Measurements from ENCODE around the gene CHST11.

The CHST11 gene

DNA sequence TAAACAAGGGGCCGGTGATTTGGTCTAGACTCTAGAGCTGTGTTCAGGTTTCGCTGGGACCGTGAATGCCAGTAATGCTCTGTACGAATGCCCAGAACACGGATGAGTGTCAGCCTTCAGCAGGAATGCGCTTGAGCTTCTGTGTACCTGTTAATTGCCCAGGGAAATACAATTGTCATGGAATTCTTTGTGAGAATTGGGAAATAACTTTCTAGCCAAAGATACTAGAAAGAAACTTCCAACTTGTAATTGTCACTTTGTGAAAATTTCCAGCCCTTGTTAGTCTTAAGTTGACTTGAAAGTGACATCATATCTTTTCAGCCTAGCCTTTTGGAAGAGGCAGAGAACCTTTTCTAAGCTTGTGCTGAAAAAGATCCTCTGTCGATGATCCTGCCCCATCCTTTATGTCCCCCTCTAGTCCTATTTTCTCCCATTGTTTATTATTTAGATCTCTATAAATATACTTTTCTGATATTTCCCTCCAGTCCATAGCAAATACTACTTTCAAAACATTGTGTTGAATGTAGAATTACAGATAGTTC lies 2.7 kb downstream of the CHST11 start:
- CTCF ChIA-PET, result interaction anchor here (0.6 to 3.5 kb wide), 9 partner anchors 14 to 220 kb away, joined by 3 to 15 read pairs (median 4); no protein-coding TSS in a partner anchor
- no peak for DNase-seq
- H3K27me3 Mint-ChIP-seq, result peaks cover 18% of the 10 kb centered on the region
- H3K9me3 Mint-ChIP-seq, result no peaks in the 10 kb centered on the region
- peaks cover 64% of the 10 kb centered on the region for H3K4me1 Mint-ChIP-seq
- peaks cover 29% of the 10 kb centered on the region for H3K36me3 Mint-ChIP-seq
- peak overlapping the region; percentile 99 for H3K4me3 Mint-ChIP-seq
- H3K27ac Mint-ChIP-seq, result peak overlapping the region; percentile 94

DNA sequence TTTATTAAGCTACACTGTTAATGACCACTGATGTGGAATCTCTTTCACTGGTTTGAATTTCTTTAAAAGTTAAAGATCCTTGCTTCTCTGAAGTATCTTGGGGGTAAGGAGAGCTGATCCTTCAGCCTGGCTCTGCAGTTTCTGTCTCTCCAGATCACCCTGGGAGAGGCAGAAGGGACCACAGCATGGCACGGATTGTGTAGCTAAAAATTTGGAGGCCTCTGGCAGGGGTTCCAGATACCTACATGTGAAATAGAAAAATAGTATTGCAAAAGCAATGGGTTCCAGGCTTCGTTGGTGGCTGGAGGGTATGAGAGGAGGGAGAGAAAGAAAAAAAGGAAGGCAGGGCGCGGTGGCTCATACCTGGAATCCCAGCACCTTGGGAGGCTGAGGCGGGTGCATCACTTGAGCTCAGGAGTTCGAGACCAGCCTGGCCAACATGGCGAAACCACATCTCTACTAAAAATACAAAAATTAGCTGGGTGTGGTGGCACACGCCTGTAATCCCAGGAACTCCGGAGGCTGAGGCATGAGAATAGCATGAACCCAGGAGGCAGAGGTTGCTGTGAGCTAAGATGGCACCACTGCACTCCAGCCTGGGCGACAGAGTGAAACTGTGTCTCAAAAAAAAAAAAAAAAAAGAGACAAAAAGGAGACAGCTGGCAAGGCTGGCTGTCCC lies 3.4 kb downstream of the CHST11 start:
- Mint-ChIP-seq H3K36me3 (peaks cover 37% of the 10 kb centered on the region), H3K27ac (peak overlapping the region; percentile 94), H3K4me3 (peak overlapping the region; percentile 99), H3K4me1 (peaks cover 70% of the 10 kb centered on the region), H3K9me3 (no peaks in the 10 kb centered on the region), H3K27me3 (peaks cover 12% of the 10 kb centered on the region)
- DNase-seq, result no peak
- CTCF ChIA-PET, result interaction anchor here (0.6 to 3.5 kb wide), 9 partner anchors 13 to 110 kb away, joined by 3 to 15 read pairs (median 4); no protein-coding TSS in a partner anchor

DNA sequence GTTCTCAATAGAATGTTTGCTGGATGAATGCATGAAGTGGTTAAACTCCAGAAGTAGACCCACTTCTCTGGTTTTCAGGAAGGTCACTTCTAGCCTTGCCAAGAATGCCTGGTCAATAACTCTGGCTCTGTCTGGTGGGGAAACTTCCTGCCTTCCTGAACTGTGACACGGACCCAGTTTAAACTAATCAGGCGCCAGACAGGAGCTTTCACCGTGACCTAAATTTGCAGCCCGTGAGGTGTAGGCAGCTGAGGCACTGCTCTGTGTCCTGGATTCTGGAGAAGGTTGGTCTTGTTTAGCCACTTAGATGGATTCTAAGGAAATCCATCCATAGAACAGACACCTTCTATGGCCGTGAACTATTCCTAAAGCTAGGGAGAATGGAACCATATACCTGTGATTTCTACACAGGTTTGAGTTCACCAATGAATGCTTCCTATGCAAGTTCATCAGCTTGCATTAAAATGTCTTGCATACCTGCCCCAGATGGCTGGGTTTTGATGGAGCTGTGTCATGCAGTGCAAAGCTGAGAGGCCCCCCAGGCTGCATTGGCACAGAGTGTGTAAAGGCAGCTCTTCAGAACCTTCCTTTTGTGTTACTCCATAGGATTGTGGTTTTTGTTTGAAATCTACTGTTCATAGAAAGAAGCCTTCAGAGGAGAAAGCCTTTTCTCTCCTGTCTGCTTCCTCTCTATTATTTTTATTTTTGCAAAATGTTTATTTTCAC lies 4.4 kb downstream of the CHST11 start:
- DNase-seq, result no peak
- Mint-ChIP-seq H3K27ac (peak overlapping the region; percentile 94), H3K4me3 (peak overlapping the region; percentile 99), H3K9me3 (no peaks in the 10 kb centered on the region), H3K4me1 (peaks cover 67% of the 10 kb centered on the region), H3K27me3 (peaks cover 6% of the 10 kb centered on the region), H3K36me3 (peaks cover 42% of the 10 kb centered on the region)
- CTCF ChIA-PET, result interaction anchor here (1.0 to 3.3 kb wide), 4 partner anchors 37 to 234 kb away, joined by 3 to 13 read pairs (median 4); no protein-coding TSS in a partner anchor

DNA sequence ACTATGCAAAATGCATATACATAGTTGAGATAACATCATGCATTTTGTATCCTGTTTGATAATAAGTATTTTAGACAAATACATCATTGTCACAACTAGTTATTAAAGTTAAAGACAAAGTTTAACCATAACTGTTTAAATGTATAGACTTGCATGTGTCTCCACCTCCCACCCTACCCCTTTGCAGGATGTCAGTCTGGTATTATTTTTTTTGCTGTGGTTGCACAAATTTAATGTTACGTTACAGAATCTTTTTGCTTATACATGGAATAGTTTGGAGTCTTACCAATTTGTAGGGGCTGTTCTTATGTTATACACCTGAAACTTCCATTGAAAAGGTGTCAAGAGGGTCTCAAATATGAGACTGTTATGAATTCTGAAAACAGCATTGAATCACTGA lies 5.6 kb downstream of the CHST11 start:
- no peak for DNase-seq
- Mint-ChIP-seq H3K27me3 (no peaks in the 10 kb centered on the region), H3K4me1 (peaks cover 75% of the 10 kb centered on the region), H3K9me3 (no peaks in the 10 kb centered on the region), H3K4me3 (peak overlapping the region; percentile 70), H3K27ac (peak overlapping the region; percentile 92), H3K36me3 (peaks cover 48% of the 10 kb centered on the region)
- CTCF ChIA-PET, result interaction anchor here (0.6 kb wide), 1 partner anchor 496 kb away, joined by 3 read pairs; no protein-coding TSS in a partner anchor

DNA sequence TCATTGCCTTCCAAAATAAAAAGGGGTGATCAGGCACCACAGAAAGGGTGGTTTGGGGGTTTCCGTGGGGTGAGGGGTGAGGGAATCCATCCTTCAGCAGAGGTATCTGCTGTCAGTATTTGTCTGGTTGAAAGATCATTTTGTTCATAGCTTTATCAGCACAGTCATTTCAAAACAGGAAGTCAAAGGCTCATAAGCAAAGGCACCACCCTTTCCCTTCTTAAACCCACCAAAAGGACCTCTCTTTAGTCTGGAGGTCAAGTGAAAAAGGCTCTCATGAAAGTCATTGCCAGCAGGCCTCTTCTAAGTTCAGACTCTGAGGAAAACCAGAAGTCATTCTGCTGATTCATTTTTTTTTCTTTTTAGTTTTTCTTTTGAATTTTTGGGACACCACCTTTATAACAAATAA lies 6.2 kb downstream of the CHST11 start:
- no peaks in the 10 kb centered on the region for H3K27me3 Mint-ChIP-seq
- DNase-seq, result peak; percentile 75
- H3K36me3 Mint-ChIP-seq, result peaks cover 52% of the 10 kb centered on the region
- CTCF ChIA-PET, result no interaction called here
- peaks cover 81% of the 10 kb centered on the region for H3K4me1 Mint-ChIP-seq
- H3K9me3 Mint-ChIP-seq, result no peaks in the 10 kb centered on the region
- H3K4me3 Mint-ChIP-seq, result peak overlapping the region; percentile 70
- H3K27ac Mint-ChIP-seq, result peak overlapping the region; percentile 92

DNA sequence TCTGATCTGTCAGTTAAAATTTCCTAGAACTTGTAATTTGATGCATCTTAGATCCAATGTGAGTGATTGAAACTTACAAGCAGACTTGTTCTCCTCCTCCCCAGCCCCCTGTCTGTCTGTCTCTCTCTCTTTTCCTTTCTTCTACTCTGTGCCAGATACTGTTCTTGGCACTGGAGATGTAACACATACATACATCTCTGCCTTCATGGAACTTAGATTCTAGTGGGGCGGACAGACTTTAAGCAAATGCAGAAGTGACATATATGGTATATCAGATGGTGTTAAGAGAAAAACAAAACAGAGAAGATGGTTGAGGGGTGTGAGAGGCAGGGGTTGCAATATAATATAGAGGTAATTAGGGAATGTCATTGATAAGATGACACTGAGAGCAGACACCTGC lies 6.6 kb downstream of the CHST11 start:
- peaks cover 86% of the 10 kb centered on the region for H3K4me1 Mint-ChIP-seq
- peaks cover 54% of the 10 kb centered on the region for H3K36me3 Mint-ChIP-seq
- CTCF ChIA-PET, result no interaction called here
- H3K27ac Mint-ChIP-seq, result peak overlapping the region; percentile 92
- DNase-seq, result no peak
- H3K9me3 Mint-ChIP-seq, result no peaks in the 10 kb centered on the region
- H3K4me3 Mint-ChIP-seq, result peak overlapping the region; percentile 50
- no peaks in the 10 kb centered on the region for H3K27me3 Mint-ChIP-seq

DNA sequence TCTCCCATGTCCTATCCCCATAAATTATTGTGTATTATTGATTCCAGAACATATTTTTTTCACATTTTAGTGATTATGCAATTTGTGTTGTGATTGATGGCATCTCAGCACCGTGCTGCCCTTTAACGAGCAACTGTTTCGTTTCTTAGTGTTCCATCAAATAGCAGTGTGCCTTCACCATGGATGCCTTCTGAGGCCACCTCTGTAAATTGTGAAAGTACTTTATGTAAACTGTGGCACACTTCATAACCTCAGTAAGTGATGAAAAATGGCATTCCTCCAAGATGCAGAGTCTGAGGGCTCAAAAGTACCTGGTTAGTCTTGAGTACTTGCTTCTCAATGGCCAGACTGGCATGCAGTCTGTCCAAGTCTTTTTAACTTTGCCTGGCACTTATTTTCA lies 8.2 kb downstream of the CHST11 start:
- no peaks in the 10 kb centered on the region for H3K9me3 Mint-ChIP-seq
- H3K27me3 Mint-ChIP-seq, result no peaks in the 10 kb centered on the region
- CTCF ChIA-PET, result no interaction called here
- H3K27ac Mint-ChIP-seq, result peak overlapping the region; percentile 86
- no peak for DNase-seq
- H3K36me3 Mint-ChIP-seq, result peaks cover 57% of the 10 kb centered on the region
- peaks cover 91% of the 10 kb centered on the region for H3K4me1 Mint-ChIP-seq
- no peak overlapping the region for H3K4me3 Mint-ChIP-seq

DNA sequence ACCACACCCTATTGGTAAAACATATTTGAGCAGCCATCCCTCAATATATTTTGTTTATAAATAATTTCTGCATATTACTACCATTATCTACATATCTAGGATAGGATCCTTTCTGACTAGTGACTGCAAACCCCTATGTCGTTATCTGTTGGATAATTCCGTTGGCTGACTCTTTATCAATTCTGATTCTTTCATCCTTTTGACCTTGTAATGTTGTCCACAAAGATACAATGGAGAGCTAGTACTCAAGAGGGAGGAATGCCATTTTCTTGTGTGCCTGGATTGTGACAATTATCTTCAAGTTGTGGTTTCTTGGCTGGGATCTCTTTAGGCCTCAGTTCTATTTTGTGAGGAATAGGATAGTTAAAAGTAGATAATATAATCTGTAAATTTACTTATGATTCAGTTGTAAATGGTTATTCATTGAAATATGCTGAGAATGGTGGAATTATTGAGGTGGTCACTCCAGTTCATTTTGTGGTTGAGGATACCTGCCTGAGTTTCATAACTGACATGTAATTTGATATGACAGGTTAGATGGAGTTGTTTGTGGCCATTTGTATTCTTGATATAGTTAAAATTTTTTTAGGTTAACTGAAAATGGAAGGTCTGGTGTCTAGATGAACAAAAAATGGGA lies 10.1 kb downstream of the CHST11 start:
- no peak for DNase-seq
- Mint-ChIP-seq H3K36me3 (peaks cover 66% of the 10 kb centered on the region), H3K4me1 (peaks cover 87% of the 10 kb centered on the region), H3K4me3 (peak overlapping the region; percentile 52), H3K9me3 (peaks cover 9% of the 10 kb centered on the region), H3K27ac (peak overlapping the region; percentile 81), H3K27me3 (no peaks in the 10 kb centered on the region)
- CTCF ChIA-PET, result interaction anchor here (1.2 to 2.8 kb wide), 4 partner anchors 10 to 116 kb away, joined by 3 to 12 read pairs (median 4); partner anchors contain the start of gene CHST11

DNA sequence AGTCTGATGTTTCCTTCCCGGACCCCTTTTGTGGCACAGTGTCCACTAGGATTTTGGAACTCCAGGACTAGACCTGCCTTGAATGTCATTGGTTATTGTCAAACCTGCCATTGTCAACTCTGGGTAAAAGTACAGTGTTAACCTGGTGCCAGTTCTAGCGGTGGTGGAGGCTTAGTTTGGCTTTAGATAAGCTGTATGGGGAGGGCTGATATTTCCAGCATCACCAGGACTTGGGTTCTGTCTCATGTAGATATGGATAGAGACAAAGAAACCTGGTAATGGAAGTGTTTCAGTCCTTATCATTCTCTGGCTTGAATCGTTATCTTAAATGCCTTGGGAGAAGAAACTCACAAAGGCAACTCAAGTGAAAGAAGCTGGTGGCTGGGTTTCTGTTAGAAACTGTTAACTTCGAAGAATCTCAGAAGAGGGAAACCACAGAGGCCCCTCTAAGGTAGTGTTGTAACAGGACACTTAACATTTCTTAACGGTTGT lies 10.6 kb downstream of the CHST11 start:
- H3K4me1 Mint-ChIP-seq, result peaks cover 89% of the 10 kb centered on the region
- H3K27me3 Mint-ChIP-seq, result no peaks in the 10 kb centered on the region
- CTCF ChIA-PET, result interaction anchor here (1.2 to 2.8 kb wide), 4 partner anchors 10 to 115 kb away, joined by 3 to 12 read pairs (median 4); partner anchors contain the start of gene CHST11
- H3K9me3 Mint-ChIP-seq, result peaks cover 9% of the 10 kb centered on the region
- H3K4me3 Mint-ChIP-seq, result peak overlapping the region; percentile 52
- H3K27ac Mint-ChIP-seq, result peak overlapping the region; percentile 81
- DNase-seq, result no peak
- peaks cover 69% of the 10 kb centered on the region for H3K36me3 Mint-ChIP-seq

DNA sequence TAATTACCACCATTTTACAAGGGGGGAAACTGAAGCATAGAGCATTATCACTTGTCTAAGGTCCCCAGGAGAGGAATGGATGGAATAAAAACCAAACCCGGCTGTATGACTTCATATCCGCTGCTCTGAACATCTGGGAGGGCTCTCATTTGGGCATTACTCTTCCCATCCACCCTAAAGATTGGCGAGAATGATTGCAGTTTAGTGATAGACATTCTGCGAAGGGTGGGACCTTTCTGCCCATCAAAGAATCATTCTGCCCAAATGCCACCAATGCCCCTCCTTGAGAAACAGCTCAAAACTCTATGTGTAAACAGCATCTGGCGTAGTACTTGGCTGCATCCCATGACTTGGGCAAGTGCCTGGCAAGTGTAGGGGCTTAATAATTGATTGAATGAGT lies 11.6 kb downstream of the CHST11 start:
- Mint-ChIP-seq H3K27me3 (no peaks in the 10 kb centered on the region), H3K4me1 (peaks cover 89% of the 10 kb centered on the region), H3K36me3 (peaks cover 70% of the 10 kb centered on the region), H3K27ac (peak overlapping the region; percentile 17), H3K4me3 (no peak overlapping the region), H3K9me3 (peaks cover 9% of the 10 kb centered on the region)
- no peak for DNase-seq
- CTCF ChIA-PET, result interaction anchor here (1.2 to 2.8 kb wide), 2 partner anchors 9 to 11 kb away, joined by 5 to 12 read pairs; partner anchors contain the start of gene CHST11

DNA sequence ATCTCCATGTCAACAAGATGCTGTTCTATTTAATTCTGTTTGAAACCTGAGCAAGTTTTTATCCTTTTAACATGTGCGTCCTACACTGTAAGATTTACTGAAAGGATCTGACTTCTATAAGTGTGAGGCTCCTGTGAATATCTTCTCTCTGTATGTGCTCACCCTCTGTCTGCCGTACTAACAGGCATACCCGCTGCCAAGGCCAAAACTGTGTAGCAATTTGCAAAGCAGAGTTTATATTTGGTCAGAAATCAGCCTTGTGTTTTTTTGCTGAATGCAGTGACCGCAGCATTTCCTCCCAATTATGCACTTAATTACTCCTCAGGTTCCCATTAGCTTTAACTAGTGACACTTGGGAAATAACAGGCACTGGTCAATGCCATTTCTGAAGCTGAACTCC lies 12.3 kb downstream of the CHST11 start:
- H3K4me1 Mint-ChIP-seq, result peaks cover 89% of the 10 kb centered on the region
- CTCF ChIA-PET, result interaction anchor here (2.8 kb wide), 1 partner anchor 9 kb away, joined by 12 read pairs; no protein-coding TSS in a partner anchor
- H3K4me3 Mint-ChIP-seq, result no peak overlapping the region
- no peak for DNase-seq
- peaks cover 65% of the 10 kb centered on the region for H3K36me3 Mint-ChIP-seq
- H3K9me3 Mint-ChIP-seq, result peaks cover 9% of the 10 kb centered on the region
- no peaks in the 10 kb centered on the region for H3K27me3 Mint-ChIP-seq
- H3K27ac Mint-ChIP-seq, result no peak overlapping the region

DNA sequence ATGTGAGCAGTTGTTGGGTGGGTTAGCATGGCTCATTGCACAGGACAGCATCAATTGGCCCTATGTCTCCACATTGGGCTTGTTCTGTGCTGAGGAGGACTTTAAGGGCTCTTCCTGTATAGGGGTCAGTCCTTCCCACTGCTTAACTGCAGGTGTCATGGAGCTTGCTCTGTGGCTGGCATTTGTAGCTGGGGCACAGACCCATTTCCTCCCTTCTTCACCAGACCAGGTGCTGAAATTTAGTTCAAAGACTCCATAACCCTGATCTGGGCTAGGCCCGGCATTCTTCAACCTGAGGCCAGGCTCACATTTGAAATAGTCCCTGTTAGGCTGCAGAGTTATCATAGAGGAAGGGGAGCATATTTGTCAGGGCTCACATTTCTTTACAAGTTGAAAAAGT lies 12.8 kb downstream of the CHST11 start:
- no peak overlapping the region for H3K27ac Mint-ChIP-seq
- peaks cover 89% of the 10 kb centered on the region for H3K4me1 Mint-ChIP-seq
- CTCF ChIA-PET, result no interaction called here
- peaks cover 63% of the 10 kb centered on the region for H3K36me3 Mint-ChIP-seq
- no peak overlapping the region for H3K4me3 Mint-ChIP-seq
- no peaks in the 10 kb centered on the region for H3K27me3 Mint-ChIP-seq
- peaks cover 9% of the 10 kb centered on the region for H3K9me3 Mint-ChIP-seq
- DNase-seq, result no peak

DNA sequence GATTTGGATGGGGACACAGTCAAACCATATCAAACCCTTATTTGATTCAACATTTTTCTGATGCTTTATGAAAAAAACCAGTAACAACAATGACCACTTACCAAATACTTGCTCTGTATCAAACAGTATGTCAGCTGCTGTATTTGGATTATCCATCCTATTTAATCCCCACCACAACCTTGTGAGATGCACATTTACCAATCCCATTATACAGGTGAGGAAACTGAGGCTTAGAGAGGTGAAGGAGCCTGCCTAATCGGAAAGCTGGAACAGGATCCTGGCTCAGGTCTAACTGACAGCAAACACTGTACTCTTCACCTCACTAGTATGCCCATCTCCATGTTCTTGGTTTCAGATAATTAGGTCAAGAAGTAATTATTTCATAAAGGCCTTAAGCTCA lies 13.8 kb downstream of the CHST11 start:
- peak overlapping the region; percentile 2 for H3K27ac Mint-ChIP-seq
- H3K4me3 Mint-ChIP-seq, result no peak overlapping the region
- H3K9me3 Mint-ChIP-seq, result peaks cover 9% of the 10 kb centered on the region
- no peak for DNase-seq
- CTCF ChIA-PET, result no interaction called here
- peaks cover 88% of the 10 kb centered on the region for H3K4me1 Mint-ChIP-seq
- peaks cover 53% of the 10 kb centered on the region for H3K36me3 Mint-ChIP-seq
- no peaks in the 10 kb centered on the region for H3K27me3 Mint-ChIP-seq

DNA sequence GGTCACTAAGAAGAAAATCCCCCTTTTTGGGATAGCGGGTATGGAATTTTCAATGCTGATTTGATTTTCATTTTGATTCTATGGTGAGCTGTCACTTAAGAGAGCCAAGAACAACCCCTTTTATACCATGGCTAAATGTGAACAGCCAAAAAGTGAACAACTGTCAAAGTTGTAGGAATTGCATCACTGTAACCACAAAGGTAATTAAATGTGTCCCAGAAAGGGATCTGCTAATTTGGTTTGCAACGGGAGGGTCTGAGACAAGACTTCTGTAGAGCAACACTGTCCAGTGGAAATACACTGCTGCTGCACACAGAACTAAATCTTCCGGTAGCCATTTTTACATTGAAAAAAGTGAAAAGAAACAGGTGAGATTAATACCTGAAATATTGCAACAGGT lies 14.6 kb downstream of the CHST11 start:
- peaks cover 50% of the 10 kb centered on the region for H3K36me3 Mint-ChIP-seq
- H3K4me3 Mint-ChIP-seq, result no peak overlapping the region
- no peaks in the 10 kb centered on the region for H3K27me3 Mint-ChIP-seq
- CTCF ChIA-PET, result no interaction called here
- no peak for DNase-seq
- peaks cover 9% of the 10 kb centered on the region for H3K9me3 Mint-ChIP-seq
- no peak overlapping the region for H3K27ac Mint-ChIP-seq
- peaks cover 85% of the 10 kb centered on the region for H3K4me1 Mint-ChIP-seq

All from activated naive CD4-positive, alpha-beta T cell treated with anti-CD3 and anti-CD28 coated beads, Interleukin-2, amount 10 ng/mL, durations not matched to agents 7 days and 5 days (primary cell).